ENCODE data around the gene STRADB.
A peak's percentile ranks its signal among the peaks of the same experiment; 100 is the strongest.
"Not testable (repeated sequence)": the region's sequence is repeated elsewhere in the genome, so short reads cannot be mapped to it uniquely, and the experiment has no call there.

The STRADB gene

DNA sequence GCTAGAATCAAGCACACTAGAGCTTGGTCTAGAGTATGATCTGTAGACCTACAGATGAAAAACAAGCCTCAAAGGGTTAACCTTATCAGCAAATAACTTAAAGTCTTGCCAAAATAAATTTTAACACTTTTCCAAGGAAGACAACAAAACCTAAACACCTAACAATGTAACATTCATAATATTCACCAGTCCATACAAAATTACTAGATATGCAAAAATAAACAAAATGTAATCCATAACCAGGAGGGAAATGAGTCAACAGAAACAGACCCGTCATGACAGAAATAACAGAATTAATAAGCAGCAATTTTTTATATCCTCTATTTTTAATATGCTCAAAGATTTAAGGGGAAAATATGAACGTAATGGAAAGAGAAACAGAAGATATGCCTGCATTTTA is 36.4 kb upstream of the STRADB start:
- Mint-ChIP-seq H3K36me3 (peaks cover 11% of the 10 kb centered on the region), H3K9me3 (no peaks in the 10 kb centered on the region), H3K27ac (no peak overlapping the region), H3K4me1 (peaks cover 9% of the 10 kb centered on the region), H3K27me3 (no peaks in the 10 kb centered on the region), H3K4me3 (no peak overlapping the region)
- ATAC-seq (ENCODE audit: low read depth) (no peak), DNase-seq (ENCODE audit: low spot score in 2 of 2) (no peak)

DNA sequence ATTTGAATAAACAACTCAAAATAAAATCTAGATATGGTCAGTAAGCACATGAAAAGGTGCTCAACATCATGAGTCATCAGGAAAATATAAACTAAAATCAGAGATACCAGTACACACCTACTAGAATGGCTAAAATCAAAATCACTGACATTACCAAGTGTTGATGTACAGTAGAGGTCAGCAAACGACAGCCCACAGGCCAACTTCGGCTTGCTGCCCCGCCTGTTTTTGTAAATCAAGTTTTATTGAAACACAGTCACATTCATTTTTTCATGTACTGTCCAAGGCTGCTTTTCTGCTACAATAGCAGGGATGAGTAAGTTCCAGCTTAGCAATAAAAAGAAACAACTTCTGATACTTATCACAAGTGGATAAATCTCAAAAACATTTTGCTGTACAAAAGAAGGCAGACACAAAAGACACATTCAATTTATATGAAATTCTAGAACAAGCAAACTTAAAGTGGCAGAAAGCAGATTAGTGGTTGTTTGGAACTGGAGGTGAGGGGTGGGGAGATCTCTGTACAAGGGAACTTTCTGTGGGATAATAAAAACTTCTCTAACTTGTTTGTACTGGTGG is 32.4 kb upstream of the STRADB start:
- DNase-seq (ENCODE audit: low spot score in 2 of 2) (no peak), ATAC-seq (ENCODE audit: low read depth) (no peak)
- no peak overlapping the region for H3K4me3 Mint-ChIP-seq
- H3K9me3 Mint-ChIP-seq: no peaks in the 10 kb centered on the region
- H3K4me1 Mint-ChIP-seq: peaks cover 20% of the 10 kb centered on the region
- no peaks in the 10 kb centered on the region for H3K27me3 Mint-ChIP-seq
- peak overlapping the region; percentile 86 for H3K27ac Mint-ChIP-seq
- peaks cover 2% of the 10 kb centered on the region for H3K36me3 Mint-ChIP-seq

DNA sequence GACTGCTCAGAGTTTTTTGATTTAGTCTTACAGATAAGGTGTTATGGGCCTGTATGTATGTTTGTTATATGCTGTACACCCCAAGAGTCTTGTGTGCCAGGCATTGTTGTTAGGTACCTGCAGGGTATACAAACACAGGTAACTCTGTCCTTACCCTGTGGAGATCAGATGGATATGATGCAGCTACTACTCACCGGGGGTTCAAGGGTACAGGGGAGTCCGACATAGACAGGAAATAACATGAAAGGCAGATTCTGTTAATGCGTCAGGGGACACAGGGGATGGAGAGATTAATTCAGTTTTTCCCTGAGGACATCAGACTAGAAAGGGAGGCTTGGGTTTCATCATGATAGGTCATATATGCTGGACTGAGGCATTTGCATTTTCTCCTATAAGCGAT is 31.6 kb upstream of the STRADB start:
- DNase-seq (ENCODE audit: low spot score in 2 of 2): no peak
- Mint-ChIP-seq H3K4me3 (no peak overlapping the region), H3K4me1 (peaks cover 20% of the 10 kb centered on the region), H3K27ac (peak overlapping the region; percentile 86), H3K27me3 (no peaks in the 10 kb centered on the region), H3K9me3 (no peaks in the 10 kb centered on the region), H3K36me3 (peaks cover 2% of the 10 kb centered on the region)
- no peak for ATAC-seq (ENCODE audit: low read depth)

DNA sequence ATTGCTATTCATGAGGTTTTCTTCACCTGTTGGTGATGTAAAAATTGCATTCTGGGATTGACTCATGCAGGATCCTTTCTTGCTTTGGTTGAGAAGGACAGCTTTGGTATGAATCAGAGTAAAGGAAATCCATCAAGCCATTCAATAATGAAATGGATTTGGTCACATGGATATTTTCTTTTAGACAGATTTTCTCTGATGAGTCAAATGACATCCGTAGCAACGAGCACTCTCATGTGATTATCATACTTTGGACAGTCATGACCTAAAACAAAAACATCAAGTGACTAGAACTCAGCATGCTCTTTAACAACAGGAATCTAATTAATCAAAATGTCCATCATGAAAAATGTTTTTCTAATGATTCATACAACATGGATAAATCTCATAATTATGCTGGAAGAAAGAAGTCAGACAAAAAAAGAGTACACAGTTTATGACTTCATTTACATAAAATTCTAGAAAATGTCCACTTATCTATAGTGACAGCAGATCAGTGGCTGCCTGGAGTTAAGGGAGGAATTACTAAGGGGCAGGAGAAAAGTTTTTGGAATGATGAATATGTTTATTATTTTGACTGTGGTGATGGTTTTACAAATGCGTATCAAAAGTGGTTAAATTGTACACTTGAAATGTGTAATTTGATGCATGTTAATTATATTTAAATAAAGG is 31.0 kb upstream of the STRADB start:
- peak overlapping the region; percentile 86 for H3K27ac Mint-ChIP-seq

DNA sequence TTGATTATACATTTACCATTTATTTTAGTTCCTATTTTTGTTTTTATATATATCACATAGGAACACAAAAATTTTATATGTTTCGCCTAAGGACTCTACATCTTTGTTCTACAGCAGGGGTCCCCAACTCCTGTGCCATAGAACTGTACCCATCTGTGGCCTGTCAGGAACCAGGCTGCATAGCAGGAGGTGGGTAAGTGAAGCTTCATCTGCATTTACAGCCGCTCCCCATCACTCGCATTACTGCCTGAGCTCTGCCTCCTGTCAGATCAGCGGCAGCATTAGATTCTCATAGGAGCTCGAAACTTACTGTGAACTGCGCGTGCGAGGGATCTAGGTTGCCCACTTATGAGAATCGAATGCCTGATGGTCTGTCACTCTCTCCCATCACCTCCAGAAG is 25.6 kb upstream of the STRADB start:
- H3K27ac Mint-ChIP-seq: no peak overlapping the region
- H3K36me3 Mint-ChIP-seq: peaks cover 6% of the 10 kb centered on the region
- DNase-seq (ENCODE audit: low spot score in 2 of 2): no peak
- H3K9me3 Mint-ChIP-seq: peaks cover 1% of the 10 kb centered on the region
- H3K4me3 Mint-ChIP-seq: no peak overlapping the region
- H3K27me3 Mint-ChIP-seq: no peaks in the 10 kb centered on the region
- ATAC-seq (ENCODE audit: low read depth): no peak
- peaks cover 8% of the 10 kb centered on the region for H3K4me1 Mint-ChIP-seq

More for the DNA sequence above, 31.0 kb upstream of the STRADB start:
- ATAC-seq (ENCODE audit: low read depth) (peak; percentile 31), DNase-seq (ENCODE audit: low spot score in 2 of 2) (no peak)
- H3K9me3 Mint-ChIP-seq: no peaks in the 10 kb centered on the region
- H3K4me3 Mint-ChIP-seq: no peak overlapping the region
- peaks cover 2% of the 10 kb centered on the region for H3K36me3 Mint-ChIP-seq
- H3K27me3 Mint-ChIP-seq: no peaks in the 10 kb centered on the region
- peaks cover 20% of the 10 kb centered on the region for H3K4me1 Mint-ChIP-seq

DNA sequence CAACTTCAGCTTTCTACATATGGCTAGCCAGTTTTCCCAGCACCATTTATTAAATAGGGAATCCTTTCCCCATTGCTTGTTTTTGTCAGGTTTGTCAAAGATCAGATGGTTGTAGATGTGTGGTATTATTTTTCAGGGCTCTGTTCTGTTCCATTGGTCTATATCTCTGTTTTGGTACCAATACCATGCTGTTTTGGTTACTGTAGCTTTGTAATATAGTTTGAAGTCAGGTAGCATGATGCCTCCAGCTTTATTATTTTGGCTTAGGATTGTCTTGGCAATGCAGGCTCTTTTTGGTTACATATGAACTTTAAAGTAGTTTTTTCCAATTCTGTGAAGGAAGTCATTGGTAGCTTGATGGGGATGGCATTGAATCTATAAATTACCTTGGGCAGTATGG is 23.2 kb upstream of the STRADB start:
- DNase-seq (ENCODE audit: low spot score in 2 of 2); H3K36me3 Mint-ChIP-seq; H3K4me3 Mint-ChIP-seq; H3K27ac Mint-ChIP-seq; H3K9me3 Mint-ChIP-seq; H3K4me1 Mint-ChIP-seq; ATAC-seq (ENCODE audit: low read depth); H3K27me3 Mint-ChIP-seq: not testable (repeated sequence)

DNA sequence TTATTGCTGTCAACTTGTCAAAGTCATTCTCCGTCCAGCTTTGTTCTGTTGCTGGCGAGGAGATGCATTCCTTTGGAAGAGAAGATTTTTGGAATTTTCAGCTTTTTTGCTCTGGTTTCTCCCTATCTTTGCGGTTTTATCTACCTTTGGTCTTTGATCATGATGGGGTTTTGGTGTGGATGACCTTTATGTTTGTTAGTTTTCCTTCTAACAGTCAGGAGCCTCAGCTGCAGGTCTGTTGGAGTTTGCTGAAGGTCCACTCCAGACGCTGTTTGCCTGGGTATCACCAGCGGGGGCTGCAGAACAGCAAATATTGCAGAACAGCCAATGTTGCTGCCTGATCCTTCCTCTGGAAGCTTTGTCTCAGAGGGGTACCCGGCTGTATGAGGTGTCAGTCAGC is 21.7 kb upstream of the STRADB start:
- not testable (repeated sequence) for ATAC-seq (ENCODE audit: low read depth); H3K27me3 Mint-ChIP-seq; H3K27ac Mint-ChIP-seq; DNase-seq (ENCODE audit: low spot score in 2 of 2); H3K4me1 Mint-ChIP-seq; H3K4me3 Mint-ChIP-seq; H3K36me3 Mint-ChIP-seq; H3K9me3 Mint-ChIP-seq

DNA sequence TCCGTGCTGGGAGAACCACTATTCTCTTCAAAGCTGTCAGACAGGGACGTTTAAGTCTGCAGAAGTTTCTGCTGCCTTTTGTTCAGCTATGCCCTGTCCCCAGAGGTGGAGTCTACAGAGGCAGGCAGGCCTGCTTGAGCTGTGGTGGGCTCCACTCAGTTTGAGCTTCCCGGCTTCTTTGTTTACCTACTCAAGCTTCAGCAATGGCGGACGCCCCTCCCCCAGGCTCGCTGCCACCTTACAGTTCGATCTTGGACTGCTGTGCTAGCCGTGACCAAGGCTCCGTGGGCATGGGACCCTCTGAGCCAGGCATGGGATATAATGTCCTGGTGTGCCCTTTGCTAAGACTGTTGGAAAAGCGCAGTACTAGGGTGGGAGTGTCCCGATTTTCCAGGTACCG is 21.2 kb upstream of the STRADB start:
- not testable (repeated sequence) for H3K36me3 Mint-ChIP-seq; H3K27me3 Mint-ChIP-seq; H3K9me3 Mint-ChIP-seq; H3K27ac Mint-ChIP-seq; H3K4me1 Mint-ChIP-seq; DNase-seq (ENCODE audit: low spot score in 2 of 2); ATAC-seq (ENCODE audit: low read depth); H3K4me3 Mint-ChIP-seq

DNA sequence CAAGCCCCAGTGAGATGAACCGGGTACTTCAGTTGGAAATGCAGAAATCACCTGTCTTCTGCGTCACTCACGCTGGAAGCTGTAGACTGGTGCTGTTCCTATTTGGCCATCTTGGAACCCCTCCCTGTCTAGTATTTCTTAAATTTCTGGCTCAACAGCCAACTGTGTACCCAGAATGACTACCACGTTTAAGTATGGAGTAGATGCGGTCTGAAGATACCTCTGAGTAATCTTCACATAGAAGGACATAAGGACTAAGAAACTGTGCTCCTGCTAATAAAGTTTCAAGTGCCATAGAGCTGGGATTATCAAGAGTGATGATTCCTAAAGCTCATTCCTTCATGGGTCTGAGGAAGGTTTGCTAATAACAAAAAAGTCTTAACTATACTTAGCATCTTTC is 20.7 kb upstream of the STRADB start:
- ATAC-seq (ENCODE audit: low read depth): no peak
- H3K4me1 Mint-ChIP-seq: peaks cover 2% of the 10 kb centered on the region
- peaks cover 1% of the 10 kb centered on the region for H3K9me3 Mint-ChIP-seq
- no peak for DNase-seq (ENCODE audit: low spot score in 2 of 2)
- no peak overlapping the region for H3K4me3 Mint-ChIP-seq
- H3K27me3 Mint-ChIP-seq: no peaks in the 10 kb centered on the region
- peaks cover 9% of the 10 kb centered on the region for H3K36me3 Mint-ChIP-seq
- H3K27ac Mint-ChIP-seq: no peak overlapping the region

DNA sequence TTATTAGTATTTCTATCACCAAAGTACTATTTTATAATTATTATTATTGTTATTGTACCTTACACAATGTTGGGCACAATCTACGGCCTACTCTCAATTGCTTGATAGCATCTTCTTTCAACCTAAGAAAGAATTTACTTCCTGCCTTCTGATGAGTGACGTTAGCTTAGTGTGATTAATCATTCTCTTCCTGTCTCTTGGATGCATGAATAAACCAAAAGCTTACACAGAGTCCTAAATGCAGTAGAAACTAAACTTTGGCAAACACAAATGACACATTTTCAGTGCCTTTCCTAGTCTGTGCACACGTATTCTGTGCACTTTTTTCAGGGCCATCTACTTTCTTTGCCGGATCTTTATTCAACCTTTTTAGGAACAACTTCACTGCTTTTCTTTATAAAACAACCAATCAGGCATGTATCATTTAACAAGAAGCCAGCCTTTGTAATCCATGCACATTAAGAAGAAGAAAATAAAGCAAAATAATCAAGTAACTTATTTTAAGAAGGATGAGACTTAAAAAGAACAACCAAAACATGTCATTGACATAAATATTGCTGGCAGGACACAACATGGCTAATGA is 19.4 kb upstream of the STRADB start:
- no peak overlapping the region for H3K27ac Mint-ChIP-seq
- H3K27me3 Mint-ChIP-seq: no peaks in the 10 kb centered on the region
- peaks cover 1% of the 10 kb centered on the region for H3K9me3 Mint-ChIP-seq
- no peak for DNase-seq (ENCODE audit: low spot score in 2 of 2)
- H3K36me3 Mint-ChIP-seq: peaks cover 9% of the 10 kb centered on the region
- H3K4me3 Mint-ChIP-seq: no peak overlapping the region
- no peak for ATAC-seq (ENCODE audit: low read depth)
- H3K4me1 Mint-ChIP-seq: peaks cover 2% of the 10 kb centered on the region

DNA sequence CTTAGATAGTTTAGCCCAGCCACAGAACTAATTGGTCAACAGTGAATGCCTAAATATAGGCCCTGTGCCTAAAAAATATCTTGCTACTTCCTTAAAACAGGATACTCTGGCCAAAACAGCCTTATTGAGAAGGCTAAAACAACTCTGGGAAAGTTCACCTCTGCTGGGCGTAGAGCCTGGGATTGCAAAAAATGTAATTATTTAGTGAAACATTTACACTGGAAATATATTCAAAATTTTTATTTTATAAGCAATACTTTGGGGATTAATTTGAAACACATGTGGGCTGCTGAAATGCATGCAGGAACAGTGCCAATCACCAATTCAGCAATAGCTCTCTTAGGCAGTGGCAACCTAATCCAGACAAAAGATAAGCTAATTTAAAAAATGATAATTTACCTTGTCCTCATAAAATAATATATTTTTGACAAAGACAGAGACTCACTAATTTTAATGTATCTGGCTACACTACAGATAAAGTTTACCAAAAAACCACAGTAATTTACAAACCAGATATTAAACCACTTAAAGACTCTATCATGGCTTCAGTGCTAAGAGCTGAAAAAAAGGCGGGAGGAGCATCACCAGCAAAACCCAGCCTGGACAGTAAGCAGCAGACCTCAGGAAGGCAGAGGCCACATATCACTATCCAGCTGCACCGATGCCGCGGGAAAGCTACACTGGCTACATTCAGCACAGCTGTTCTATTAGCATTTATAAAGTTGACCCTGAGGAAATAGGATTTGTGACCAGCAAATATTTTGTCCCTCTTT is 18.7 kb upstream of the STRADB start:
- no peak for ATAC-seq (ENCODE audit: low read depth)
- DNase-seq (ENCODE audit: low spot score in 2 of 2): no peak
- Mint-ChIP-seq H3K4me3 (no peak overlapping the region), H3K27ac (no peak overlapping the region), H3K9me3 (peaks cover 1% of the 10 kb centered on the region), H3K4me1 (peaks cover 5% of the 10 kb centered on the region), H3K27me3 (no peaks in the 10 kb centered on the region), H3K36me3 (peaks cover 9% of the 10 kb centered on the region)

DNA sequence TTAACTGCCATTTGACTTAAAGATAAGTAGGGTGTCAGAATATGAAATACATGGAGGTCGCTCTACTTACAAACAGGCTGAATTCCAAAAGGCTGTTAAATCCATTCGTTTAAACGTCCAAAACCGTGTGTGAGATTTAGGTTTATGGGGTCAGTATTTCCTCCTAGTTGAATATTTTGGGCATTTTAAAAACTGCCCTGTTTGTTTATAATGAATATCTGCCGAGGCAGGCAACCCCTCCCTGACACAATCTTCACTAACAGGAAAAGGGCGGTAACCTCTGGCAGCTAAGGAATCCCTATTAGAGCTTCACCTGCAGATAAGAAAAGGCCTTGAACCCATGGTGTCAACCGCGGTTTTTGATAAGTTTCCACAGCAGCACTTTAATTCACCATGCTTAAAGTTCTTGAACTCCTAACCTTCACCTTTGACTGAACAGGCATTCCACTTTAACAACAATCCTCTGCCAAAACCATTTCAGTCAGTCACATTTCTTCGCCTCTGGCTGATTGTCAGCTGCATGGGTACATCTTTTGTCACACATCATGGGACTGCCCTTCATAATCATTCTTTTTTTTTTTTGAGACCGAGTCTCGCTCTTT is 18.0 kb upstream of the STRADB start:
- H3K36me3 Mint-ChIP-seq: peaks cover 12% of the 10 kb centered on the region
- H3K4me1 Mint-ChIP-seq: peaks cover 6% of the 10 kb centered on the region
- ATAC-seq (ENCODE audit: low read depth) (no peak), DNase-seq (ENCODE audit: low spot score in 2 of 2) (no peak)
- peaks cover 1% of the 10 kb centered on the region for H3K9me3 Mint-ChIP-seq
- no peak overlapping the region for H3K4me3 Mint-ChIP-seq
- H3K27me3 Mint-ChIP-seq: no peaks in the 10 kb centered on the region
- no peak overlapping the region for H3K27ac Mint-ChIP-seq

DNA sequence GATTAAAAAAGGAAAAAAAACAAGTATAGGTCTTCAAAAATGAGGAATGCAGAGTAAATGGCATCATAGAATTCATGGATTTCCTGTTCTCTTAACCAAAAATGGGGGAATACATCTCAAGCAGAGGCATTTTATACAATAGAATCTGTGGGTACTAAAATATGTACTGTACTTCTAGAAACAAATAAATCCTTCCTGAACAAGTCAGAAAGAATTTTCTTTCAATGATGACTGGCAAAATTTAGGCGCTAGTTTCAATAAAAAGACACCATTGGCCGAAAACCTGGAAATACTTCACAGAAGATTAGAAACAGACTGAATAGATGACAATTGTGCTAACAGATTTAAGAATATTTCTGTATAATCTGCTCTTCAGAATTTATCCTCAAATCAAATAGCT is 15.4 kb upstream of the STRADB start:
- H3K27me3 Mint-ChIP-seq: no peaks in the 10 kb centered on the region
- DNase-seq (ENCODE audit: low spot score in 2 of 2) (no peak), ATAC-seq (ENCODE audit: low read depth) (no peak)
- H3K9me3 Mint-ChIP-seq: no peaks in the 10 kb centered on the region
- peaks cover 12% of the 10 kb centered on the region for H3K4me1 Mint-ChIP-seq
- H3K4me3 Mint-ChIP-seq: no peak overlapping the region
- H3K27ac Mint-ChIP-seq: peak overlapping the region; percentile 63
- H3K36me3 Mint-ChIP-seq: peaks cover 7% of the 10 kb centered on the region

DNA sequence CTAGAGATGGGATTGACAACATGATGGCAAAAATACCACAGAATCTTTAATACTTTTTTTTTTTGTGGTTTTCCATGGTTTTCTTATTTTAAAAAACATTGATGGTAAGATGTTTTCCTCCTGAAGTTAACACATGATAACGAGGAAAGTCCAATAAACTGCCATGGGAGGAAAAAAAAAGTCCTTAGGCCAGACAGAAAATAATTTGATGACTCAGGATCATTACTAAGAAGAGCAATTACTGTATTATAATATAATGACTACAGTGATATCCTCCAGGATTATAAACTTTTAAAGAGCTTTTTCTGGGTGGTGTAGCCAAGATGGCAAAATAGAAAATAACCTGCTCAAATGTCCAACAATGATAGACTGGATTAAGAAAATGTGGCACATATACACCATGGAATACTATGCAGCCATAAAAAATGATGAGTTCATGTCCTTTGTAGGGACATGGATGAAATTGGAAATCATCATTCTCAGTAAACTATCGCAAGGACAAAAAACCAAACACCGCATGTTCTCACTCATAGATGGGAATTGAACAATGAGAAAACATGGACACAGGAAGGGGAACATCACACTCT is 12.1 kb upstream of the STRADB start:
- H3K9me3 Mint-ChIP-seq; ATAC-seq (ENCODE audit: low read depth); DNase-seq (ENCODE audit: low spot score in 2 of 2); H3K4me3 Mint-ChIP-seq; H3K36me3 Mint-ChIP-seq; H3K27ac Mint-ChIP-seq; H3K27me3 Mint-ChIP-seq: not testable (repeated sequence)
- H3K4me1 Mint-ChIP-seq: peaks cover 13% of the 10 kb centered on the region
